T-helper 17 cell (primary cell): ENCODE data around the gene JAZF1. TPM values are rescaled to one million over a fixed set of nuclear protein-coding genes. Genes with fewer than 3 reads are reported as not detected.

Experiments
- ATAC-seq: fragments of 150-1000 bp; cut with Tn5 transposase; 2 replicates; pipeline ENCODE4 v1.10.0; 2021; ENCODE audit warnings: mild to moderate bottlenecking, moderate library complexity
- DNase-seq, 3 donors: peaks; one replicate each; pipeline versions ENCODE4 v3.0.0 to v3.0.0-alpha.2; 2020 to 2021
- H3K9me3 ChIP-seq: one replicate; pipeline ENCODE4 v1.7.0; 2013; ENCODE audit warnings: low read length, mild to moderate bottlenecking; ENCODE audit not compliant: control insufficient read depth, poor library complexity, severe bottlenecking
- H3K27ac Mint-ChIP-seq: one replicate; pipeline ENCODE4 v1.8.0; 2022; ENCODE audit warnings: mild to moderate bottlenecking, moderate library complexity, mixed read lengths
- H3K27me3 Mint-ChIP-seq: one replicate; pipeline ENCODE4 v1.8.0; 2022; ENCODE audit warnings: mixed read lengths
- H3K36me3 Mint-ChIP-seq: one replicate; pipeline ENCODE4 v1.8.0; 2022; ENCODE audit warnings: low read depth, mixed read lengths
- H3K4me1 Mint-ChIP-seq: one replicate; pipeline ENCODE4 v1.8.0; 2022; ENCODE audit warnings: mild to moderate bottlenecking, mixed read lengths
- H3K4me3 Mint-ChIP-seq: one replicate; pipeline ENCODE4 v1.8.0; 2022; ENCODE audit warnings: mild to moderate bottlenecking, moderate library complexity, mixed read lengths
- total RNA-seq, 4 donors: library from RNA in 2 of 4; stranded (reverse) in 2 of 4; gene quantifications; one replicate each; pipeline ENCODE4 v1.2.3 and lab custom pipeline; 2022 to 2026

Gene JAZF1
- total RNA-seq, 2 donors from 2014 or later = 12.4 to 13.4 TPM

DNA sequence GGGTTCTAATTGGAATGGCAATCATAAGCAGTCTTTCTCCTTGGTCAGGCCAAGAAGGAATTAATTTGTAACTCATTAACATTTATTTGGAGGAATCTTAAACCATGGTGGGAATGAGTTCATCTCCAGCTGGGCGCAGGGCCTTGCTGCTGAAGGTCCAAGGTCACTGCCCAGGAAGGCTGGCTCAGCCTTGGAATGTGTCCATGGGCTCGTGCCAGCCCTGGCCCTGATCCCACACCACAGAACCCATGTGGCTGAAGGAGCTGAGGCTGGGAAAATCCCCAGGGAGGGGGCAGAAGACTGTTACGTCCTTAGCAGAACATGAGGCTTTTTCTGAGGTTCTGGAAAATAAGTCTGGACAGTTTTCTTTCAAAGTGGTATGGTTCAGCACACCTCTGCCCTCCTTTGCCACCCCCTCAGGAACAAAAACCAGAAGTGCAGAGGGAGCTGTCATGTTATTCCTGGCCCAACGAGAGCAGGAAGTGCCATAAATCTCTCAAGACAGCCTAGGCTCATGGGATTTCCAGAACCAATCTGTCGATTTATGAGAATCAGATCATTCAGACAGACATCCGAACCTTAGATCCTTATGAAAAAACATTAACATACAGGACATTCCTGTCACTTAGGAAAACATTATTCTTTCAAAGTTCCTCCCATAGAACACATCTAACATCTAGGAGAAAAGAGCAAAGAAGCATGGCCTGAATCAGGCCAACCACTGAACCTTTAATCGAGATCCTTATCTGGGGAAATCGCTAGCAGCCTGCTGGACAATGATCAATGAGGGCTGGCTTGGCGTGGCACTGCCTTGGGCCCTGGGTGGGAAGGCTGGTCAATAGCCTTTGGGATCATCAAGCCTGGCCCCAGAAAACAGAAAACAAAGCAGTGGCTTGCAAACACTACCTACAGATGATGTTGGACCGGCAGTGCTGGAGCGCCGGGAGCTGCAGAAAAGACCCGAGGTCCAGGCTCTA is 306.3 kb downstream of the JAZF1 start:
- Mint-ChIP-seq H3K27me3 (no peaks in the 10 kb centered on the region), H3K27ac (peak overlapping the region; percentile 17), H3K4me1 (peaks cover 8% of the 10 kb centered on the region), H3K4me3 (no peak overlapping the region), H3K36me3 (peaks cover 3% of the 10 kb centered on the region)
- ATAC-seq (no peak), DNase-seq (no peak)
- no peaks in the 10 kb centered on the region for H3K9me3 ChIP-seq

DNA sequence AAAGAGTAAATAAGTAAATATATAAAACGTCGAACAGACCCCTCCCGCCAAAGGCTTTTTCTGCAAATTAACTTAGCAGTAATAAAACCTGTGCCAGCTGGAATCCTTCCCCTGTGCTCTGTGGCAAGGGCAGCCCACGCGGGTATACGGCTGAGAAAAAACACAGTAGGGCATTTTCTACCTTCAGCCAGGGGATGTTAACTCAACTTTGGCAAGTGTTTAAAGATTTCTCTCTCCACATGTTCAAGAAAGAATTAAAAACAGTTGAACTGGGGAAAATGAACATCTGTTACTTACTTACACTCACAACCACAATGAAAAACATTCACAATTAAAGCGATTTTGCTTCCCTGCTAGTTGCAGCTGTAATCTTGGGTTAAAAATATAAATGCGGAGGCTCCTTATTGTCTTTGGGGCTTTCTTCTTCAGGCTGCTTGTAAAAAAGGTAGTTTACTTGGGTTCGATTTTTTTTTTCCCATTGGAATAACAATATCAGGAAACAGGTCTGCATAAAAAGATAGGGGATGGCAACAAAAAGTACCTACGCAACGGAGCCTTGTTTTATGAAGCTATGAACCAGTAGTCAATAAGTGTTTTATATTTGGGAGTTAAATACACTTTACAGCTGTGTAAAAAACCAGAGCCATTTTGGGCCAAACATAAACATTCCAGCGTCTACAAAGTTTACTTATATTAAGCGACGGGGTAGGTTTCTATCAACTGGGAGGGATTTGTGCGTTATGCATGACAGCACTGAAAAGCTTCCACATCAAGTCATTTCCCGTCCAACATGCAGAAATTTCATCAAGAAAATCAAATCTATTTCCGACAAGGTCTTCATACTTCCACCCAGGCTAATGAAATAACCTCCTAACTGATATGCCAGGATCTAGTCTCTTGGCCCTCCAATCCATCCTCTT is 308.0 kb downstream of the JAZF1 start:
- peaks cover 5% of the 10 kb centered on the region for H3K36me3 Mint-ChIP-seq
- DNase-seq (no peak), ATAC-seq (no peak)
- H3K4me3 Mint-ChIP-seq = no peak overlapping the region
- no peaks in the 10 kb centered on the region for H3K9me3 ChIP-seq
- H3K4me1 Mint-ChIP-seq = peaks cover 8% of the 10 kb centered on the region
- no peaks in the 10 kb centered on the region for H3K27me3 Mint-ChIP-seq
- H3K27ac Mint-ChIP-seq = no peak overlapping the region

DNA sequence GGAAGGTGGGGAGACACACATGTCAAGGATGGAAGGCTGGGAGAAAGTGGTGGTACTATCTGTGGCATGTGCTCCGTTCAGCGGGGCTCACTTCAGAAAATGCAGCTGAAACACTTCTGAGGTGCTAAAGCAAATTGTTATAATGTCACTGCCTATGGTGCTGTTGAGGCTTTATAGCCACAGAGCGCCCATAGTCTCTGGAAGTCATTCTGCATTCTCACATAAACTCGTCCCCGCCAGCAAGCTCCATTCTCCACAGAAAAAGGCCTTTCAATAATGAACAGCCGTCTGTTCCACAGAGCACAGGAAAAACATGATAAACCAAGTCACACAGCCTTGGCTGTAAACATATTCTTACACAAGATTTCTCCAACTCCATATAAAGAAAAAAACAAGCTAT is 308.7 kb downstream of the JAZF1 start:
- Mint-ChIP-seq H3K36me3 (peaks cover 5% of the 10 kb centered on the region), H3K4me3 (no peak overlapping the region), H3K27ac (no peak overlapping the region), H3K4me1 (peaks cover 13% of the 10 kb centered on the region), H3K27me3 (no peaks in the 10 kb centered on the region)
- DNase-seq (no peak), ATAC-seq (no peak)
- no peaks in the 10 kb centered on the region for H3K9me3 ChIP-seq

DNA sequence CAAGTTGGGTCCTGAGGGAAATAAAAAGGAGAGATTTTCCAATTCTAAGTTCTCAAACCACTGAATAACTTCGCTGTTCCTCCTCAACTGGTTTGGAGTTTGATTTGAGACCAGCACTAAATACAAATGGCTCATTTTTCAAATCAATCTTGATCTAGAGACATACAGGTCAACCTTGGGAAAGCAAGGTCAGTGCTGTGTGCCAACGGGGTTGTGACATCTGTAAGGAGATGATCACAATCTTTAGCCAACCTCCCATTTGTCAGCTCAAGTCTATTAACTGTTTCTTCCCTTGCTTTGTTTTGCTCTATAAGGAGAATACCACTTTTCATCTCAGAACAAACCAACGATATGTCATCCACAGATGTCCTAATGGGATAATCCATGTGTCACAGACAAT is 309.5 kb downstream of the JAZF1 start:
- H3K27ac Mint-ChIP-seq = no peak overlapping the region
- no peak overlapping the region for H3K4me3 Mint-ChIP-seq

GRCh38 chr7:27870595-27870994 is 310.0 kb downstream of the JAZF1 start:
- DNase-seq = no peak
- peaks cover 14% of the 10 kb centered on the region for H3K4me1 Mint-ChIP-seq

More for the DNA sequence above, 309.5 kb downstream of the JAZF1 start:
- Mint-ChIP-seq H3K27me3 (no peaks in the 10 kb centered on the region), H3K36me3 (peaks cover 5% of the 10 kb centered on the region), H3K4me1 (peaks cover 14% of the 10 kb centered on the region)
- no peak for ATAC-seq
- H3K9me3 ChIP-seq = no peaks in the 10 kb centered on the region
- DNase-seq = no peak

GRCh38 chr7:27869056-27869455 is 311.5 kb downstream of the JAZF1 start:
- DNase-seq = no peak
- Mint-ChIP-seq H3K36me3 (peaks cover 3% of the 10 kb centered on the region), H3K27me3 (no peaks in the 10 kb centered on the region), H3K27ac (no peak overlapping the region), H3K4me3 (no peak overlapping the region), H3K4me1 (peaks cover 10% of the 10 kb centered on the region)
- no peak for ATAC-seq
- no peaks in the 10 kb centered on the region for H3K9me3 ChIP-seq

More at GRCh38 chr7:27870595-27870994, 310.0 kb downstream of the JAZF1 start:
- Mint-ChIP-seq H3K36me3 (peaks cover 5% of the 10 kb centered on the region), H3K4me3 (no peak overlapping the region), H3K27me3 (no peaks in the 10 kb centered on the region), H3K27ac (no peak overlapping the region)
- H3K9me3 ChIP-seq = no peaks in the 10 kb centered on the region
- no peak for ATAC-seq

DNA sequence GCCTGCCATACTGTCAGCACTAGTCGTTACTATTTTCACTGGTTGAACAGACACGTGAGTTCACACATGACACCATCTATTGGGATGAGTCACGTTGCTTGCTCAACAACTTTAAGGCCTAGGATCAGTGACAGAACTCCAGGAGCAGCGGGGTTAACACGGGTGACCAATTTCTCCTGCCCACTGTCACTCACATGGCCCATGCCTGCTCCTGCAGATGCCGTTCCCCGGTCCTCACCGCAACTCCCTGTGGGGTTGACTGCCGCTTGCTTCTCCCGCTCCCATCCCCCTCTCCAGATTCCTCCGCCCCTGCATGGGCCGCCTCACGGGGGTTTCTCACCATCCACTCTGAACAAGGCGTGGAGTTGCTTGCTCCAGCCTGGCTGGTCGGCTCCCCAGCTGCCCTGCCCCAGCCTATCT is 312.5 kb downstream of the JAZF1 start:
- Mint-ChIP-seq H3K4me1 (peaks cover 12% of the 10 kb centered on the region), H3K27ac (no peak overlapping the region)

DNA sequence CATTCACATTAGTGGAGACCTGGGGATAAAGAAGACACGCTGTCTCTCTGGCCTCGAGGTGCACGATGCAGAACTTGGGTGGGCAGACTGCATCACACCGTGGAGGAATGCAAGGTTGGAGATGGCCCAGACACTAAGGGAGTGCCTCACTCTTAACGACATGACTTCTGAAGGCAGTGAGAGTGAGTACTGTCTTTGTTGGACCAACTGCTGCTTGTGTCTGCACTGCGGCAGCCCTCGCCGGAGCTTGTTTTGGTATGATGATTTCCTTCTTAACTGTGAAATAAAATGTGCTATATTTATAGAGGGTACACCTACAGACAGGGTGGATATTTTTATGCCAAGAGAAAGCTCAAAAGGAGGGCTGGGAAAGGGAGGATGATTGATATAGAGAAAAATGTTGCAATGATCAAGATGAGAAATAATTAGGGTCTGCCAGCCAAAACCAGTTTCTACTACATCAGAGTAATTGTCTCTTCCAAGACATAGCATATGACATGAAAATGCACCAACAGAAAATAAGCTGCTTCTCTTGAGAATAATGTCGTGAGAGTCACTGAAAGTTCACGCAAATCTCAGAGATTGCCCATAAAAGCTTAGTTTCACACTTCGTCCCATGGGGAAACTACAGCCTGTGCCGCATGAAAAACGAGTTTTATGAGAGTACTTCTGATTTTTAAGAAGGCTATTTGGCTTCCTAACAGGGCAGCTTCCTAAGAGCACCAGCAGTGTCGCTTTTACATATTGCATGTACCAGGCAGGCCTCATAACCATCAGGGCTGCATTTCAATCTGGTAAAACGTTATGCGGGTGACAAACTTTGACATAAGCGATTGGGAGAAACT is 313.5 kb downstream of the JAZF1 start:
- Mint-ChIP-seq H3K27ac (no peak overlapping the region), H3K27me3 (no peaks in the 10 kb centered on the region), H3K4me1 (peaks cover 14% of the 10 kb centered on the region), H3K36me3 (peaks cover 8% of the 10 kb centered on the region), H3K4me3 (no peak overlapping the region)
- no peaks in the 10 kb centered on the region for H3K9me3 ChIP-seq
- DNase-seq (no peak), ATAC-seq (no peak)

More for the DNA sequence above, 312.5 kb downstream of the JAZF1 start:
- no peak overlapping the region for H3K4me3 Mint-ChIP-seq
- H3K36me3 Mint-ChIP-seq = peaks cover 7% of the 10 kb centered on the region
- no peak for DNase-seq
- no peak for ATAC-seq
- H3K27me3 Mint-ChIP-seq = no peaks in the 10 kb centered on the region
- H3K9me3 ChIP-seq = no peaks in the 10 kb centered on the region

GRCh38 chr7:27866256-27866655 is 314.3 kb downstream of the JAZF1 start:
- Mint-ChIP-seq H3K27ac (no peak overlapping the region), H3K4me3 (no peak overlapping the region), H3K27me3 (no peaks in the 10 kb centered on the region), H3K4me1 (peaks cover 14% of the 10 kb centered on the region), H3K36me3 (peaks cover 12% of the 10 kb centered on the region)
- DNase-seq (no peak), ATAC-seq (no peak)
- no peaks in the 10 kb centered on the region for H3K9me3 ChIP-seq

GRCh38 chr7:27863880-27864279 is 316.7 kb downstream of the JAZF1 start:
- Mint-ChIP-seq H3K36me3 (peaks cover 13% of the 10 kb centered on the region), H3K27me3 (no peaks in the 10 kb centered on the region), H3K4me1 (peaks cover 11% of the 10 kb centered on the region), H3K4me3 (no peak overlapping the region), H3K27ac (no peak overlapping the region)
- ATAC-seq (no peak), DNase-seq (no peak)
- no peaks in the 10 kb centered on the region for H3K9me3 ChIP-seq

GRCh38 chr7:27861747-27862146 is 318.8 kb downstream of the JAZF1 start:
- Mint-ChIP-seq H3K36me3 (peaks cover 10% of the 10 kb centered on the region), H3K27ac (no peak overlapping the region), H3K27me3 (no peaks in the 10 kb centered on the region)

GRCh38 chr7:27860800-27861199 is 319.8 kb downstream of the JAZF1 start:
- Mint-ChIP-seq H3K4me3 (no peak overlapping the region), H3K27ac (no peak overlapping the region), H3K4me1 (peaks cover 4% of the 10 kb centered on the region), H3K27me3 (no peaks in the 10 kb centered on the region), H3K36me3 (peaks cover 10% of the 10 kb centered on the region)
- ATAC-seq = no peak
- DNase-seq = no peak
- no peaks in the 10 kb centered on the region for H3K9me3 ChIP-seq

More at GRCh38 chr7:27861747-27862146, 318.8 kb downstream of the JAZF1 start:
- DNase-seq (no peak), ATAC-seq (no peak)
- no peak overlapping the region for H3K4me3 Mint-ChIP-seq
- H3K9me3 ChIP-seq = no peaks in the 10 kb centered on the region
- peaks cover 5% of the 10 kb centered on the region for H3K4me1 Mint-ChIP-seq
